Neural cell (in vitro differentiated cells): ENCODE measurements around the gene VSIG10L. TPM values are rescaled to one million over a fixed set of nuclear protein-coding genes. Genes with fewer than 3 reads are reported as not detected.

Source experiments
- H2AFZ ChIP-seq: fragments of 200-600, 300-800 bp; sonication (generic), shearing (Covaris generic); 2 replicates; pipeline ENCODE4 v1.6.0; 2014; ENCODE audit warnings: low read depth, mild to moderate bottlenecking, antibody characterized with exemption, low read length, moderate library complexity
- H3F3A ChIP-seq: fragments of 200-600 bp; shearing (Covaris generic); 2 replicates; pipeline ENCODE4 v1.6.1; 2016; ENCODE audit warnings: mild to moderate bottlenecking, moderate library complexity, mixed read lengths, antibody characterized with exemption, low read length; ENCODE audit not compliant: insufficient read depth, poor library complexity, severe bottlenecking
- H3K27ac ChIP-seq: fragments of 200-600, 300-800 bp; sonication (generic), shearing (Covaris generic); 2 replicates; pipeline ENCODE4 v1.5.1; 2014; ENCODE audit warnings: mild to moderate bottlenecking, low read length, moderate library complexity
- H3K27me3 ChIP-seq: fragments of 300-800, 200-600 bp; sonication (generic), shearing (Covaris generic); 2 replicates; pipeline ENCODE4 v1.6.0; 2014; ENCODE audit warnings: mild to moderate bottlenecking, low read depth, low read length, moderate library complexity; ENCODE audit not compliant: insufficient read depth
- H3K36me3 ChIP-seq: fragments of 300-800, 200-600 bp; sonication (generic), shearing (Covaris generic); 2 replicates; pipeline ENCODE4 v1.5.1; 2014; ENCODE audit warnings: mild to moderate bottlenecking, antibody characterized with exemption, low read length, moderate library complexity; ENCODE audit not compliant: insufficient read depth
- H3K4me2 ChIP-seq: fragments of 300-800, 200-600 bp; sonication (generic), shearing (Covaris generic); 2 replicates; pipeline ENCODE4 v1.6.0; 2014; ENCODE audit warnings: mild to moderate bottlenecking, low read length
- H3K4me3 ChIP-seq: fragments of 300-800, 200-600 bp; sonication (generic), shearing (Covaris generic); 2 replicates; pipeline ENCODE4 v1.5.1; 2014; ENCODE audit warnings: mild to moderate bottlenecking, low read length, moderate library complexity
- H3K79me2 ChIP-seq: fragments of 200-600 bp; shearing (Covaris generic); replicated peaks from 2 replicates; pipeline ENCODE4 v1.6.0; 2014; ENCODE audit warnings: mild to moderate bottlenecking, low read length, moderate library complexity; ENCODE audit not compliant: insufficient read depth
- H3K9ac ChIP-seq: fragments of 300-800, 200-600 bp; sonication (generic), shearing (Covaris generic); 2 replicates; pipeline ENCODE4 v1.6.1; 2016; ENCODE audit warnings: mild to moderate bottlenecking, low read length, mixed read lengths
- H3K9me2 ChIP-seq: fragments of 200-600 bp; shearing (Covaris generic); 2 replicates; pipeline ENCODE4 v1.6.1; 2016; ENCODE audit warnings: mild to moderate bottlenecking, low read length, mixed read lengths; ENCODE audit not compliant: insufficient read depth
- H3K9me3 ChIP-seq: fragments of 200-600, 300-800 bp; sonication (generic), shearing (Covaris generic); 2 replicates; pipeline ENCODE4 v1.6.1; 2016; ENCODE audit warnings: mild to moderate bottlenecking, mixed run types, low read length, moderate library complexity, mixed read lengths
- H4K20me1 ChIP-seq: fragments of 200-600 bp; shearing (Covaris generic); 2 replicates; pipeline ENCODE4 v1.6.1; 2016; ENCODE audit warnings: mild to moderate bottlenecking, mixed run types; ENCODE audit not compliant: insufficient read depth
- CTCF ChIP-seq: fragments of 450-650 bp; IDR thresholded peaks from 2 replicates; pipeline ENCODE4 v1.5.1; 2014; ENCODE audit warnings: antibody characterized with exemption, mild to moderate bottlenecking, moderate library complexity; ENCODE audit not compliant: poor library complexity, severe bottlenecking
- EP300 ChIP-seq: fragments of 450-650 bp; conservative IDR thresholded peaks from 2 replicates; pipeline ENCODE4 v1.6.1; 2014; ENCODE audit warnings: antibody characterized with exemption, mild to moderate bottlenecking, moderate library complexity; ENCODE audit not compliant: poor library complexity, severe bottlenecking
- EZH2 ChIP-seq: fragments of 200-600, 300-800 bp; shearing (Covaris generic), sonication (generic); IDR thresholded peaks from 2 replicates; pipeline ENCODE4 v1.6.1; 2014; ENCODE audit warnings: antibody characterized with exemption, low read length, borderline replicate concordance, mild to moderate bottlenecking; ENCODE audit not compliant: insufficient read depth, poor library complexity, severe bottlenecking
- MXI1 ChIP-seq: fragments of 450-650 bp; conservative IDR thresholded peaks from 2 replicates; pipeline ENCODE4 v1.6.1; 2014; ENCODE audit warnings: antibody characterized with exemption, mild to moderate bottlenecking; ENCODE audit not compliant: poor library complexity, severe bottlenecking
- POLR2AphosphoS5 ChIP-seq: IDR thresholded peaks from 2 replicates; pipeline ENCODE4 v1.6.1; 2012
- RAD21 ChIP-seq: fragments of 450-650 bp; conservative IDR thresholded peaks from 2 replicates; pipeline ENCODE4 v1.6.1; 2014; ENCODE audit warnings: antibody characterized with exemption, mild to moderate bottlenecking, moderate library complexity
- REST ChIP-seq: IDR thresholded peaks from 2 replicates; pipeline ENCODE4 v1.6.1; 2012; ENCODE audit warnings: borderline replicate concordance
- SMC3 ChIP-seq: fragments of 450-650 bp; conservative IDR thresholded peaks from 2 replicates; pipeline ENCODE4 v1.6.1; 2014; ENCODE audit warnings: antibody characterized with exemption, mild to moderate bottlenecking, moderate library complexity; ENCODE audit not compliant: poor library complexity
- TAF1 ChIP-seq: IDR thresholded peaks from 2 replicates; pipeline ENCODE4 v1.6.1; 2012; ENCODE audit warnings: low read depth
- polyA plus RNA-seq: library from polyadenylated mRNA; depleted of rRNA; stranded (reverse); fragments of >200 nt; gene quantifications from 2 replicates; pipeline ENCODE4 v1.2.3, GENCODE V29; 2014

Gene VSIG10L
- polyA plus RNA-seq, 1 donor from 2014 or later, result 2.3 TPM

GRCh38 chr19:51339313-51339686, 2.6 kb downstream of the VSIG10L start:
- H4K20me1 ChIP-seq, result no peaks in the 10 kb centered on the region
- H3K36me3 ChIP-seq, result no peaks in the 10 kb centered on the region
- peak overlapping the region; percentile 31 for H2AFZ ChIP-seq
- peaks cover 5% of the 10 kb centered on the region for H3K27me3 ChIP-seq
- no peaks in the 10 kb centered on the region for H3K9me2 ChIP-seq
- no peaks in the 10 kb centered on the region for H3K79me2 ChIP-seq
- peak overlapping the region; percentile 72 for H3K4me3 ChIP-seq
- TF ChIP-seq REST (no peak), EZH2 (no peak), EP300 (no peak), RAD21 (no peak), CTCF (no peak), MXI1 (no peak), POLR2AphosphoS5 (no peak)
- peak overlapping the region; percentile 70 for H3K9ac ChIP-seq
- peak overlapping the region; percentile 53 for H3K27ac ChIP-seq
- no peaks in the 10 kb centered on the region for H3F3A ChIP-seq
- H3K9me3 ChIP-seq, result no peaks in the 10 kb centered on the region
- H3K4me2 ChIP-seq, result peak overlapping the region; percentile 7

GRCh38 chr19:51338563-51339312, 3.2 kb downstream of the VSIG10L start:
- Histone ChIP-seq H3K9me2 (no peaks in the 10 kb centered on the region), H3K79me2 (no peaks in the 10 kb centered on the region), H3K36me3 (no peaks in the 10 kb centered on the region), H3K4me3 (peak overlapping the region; percentile 72), H3F3A (no peaks in the 10 kb centered on the region), H3K27me3 (peaks cover 5% of the 10 kb centered on the region), H2AFZ (peak overlapping the region; percentile 31), H3K27ac (peak overlapping the region; percentile 53), H3K9ac (peak overlapping the region; percentile 70), H4K20me1 (no peaks in the 10 kb centered on the region), H3K9me3 (no peaks in the 10 kb centered on the region), H3K4me2 (peak overlapping the region; percentile 36)
- TF ChIP-seq POLR2AphosphoS5 (peak; percentile 31), SMC3 (peak; percentile 92), RAD21 (peak; percentile 83), MXI1 (peak; percentile 51), CTCF (peak; percentile 86), TAF1 (no peak)
